HG03460 (cell line): ENCODE data around the gene WDR26.
"Not testable (repeated sequence)": the region's sequence is repeated elsewhere in the genome, so short reads cannot be mapped to it uniquely, and the experiment has no call there.

ENCODE experiments used
- ATAC-seq: cut with Tn5 transposase; IDR thresholded peaks from one replicate; pipeline ENCODE4 v1.9.1; 2021; ENCODE audit not compliant: unreplicated experiment

The WDR26 gene

DNA sequence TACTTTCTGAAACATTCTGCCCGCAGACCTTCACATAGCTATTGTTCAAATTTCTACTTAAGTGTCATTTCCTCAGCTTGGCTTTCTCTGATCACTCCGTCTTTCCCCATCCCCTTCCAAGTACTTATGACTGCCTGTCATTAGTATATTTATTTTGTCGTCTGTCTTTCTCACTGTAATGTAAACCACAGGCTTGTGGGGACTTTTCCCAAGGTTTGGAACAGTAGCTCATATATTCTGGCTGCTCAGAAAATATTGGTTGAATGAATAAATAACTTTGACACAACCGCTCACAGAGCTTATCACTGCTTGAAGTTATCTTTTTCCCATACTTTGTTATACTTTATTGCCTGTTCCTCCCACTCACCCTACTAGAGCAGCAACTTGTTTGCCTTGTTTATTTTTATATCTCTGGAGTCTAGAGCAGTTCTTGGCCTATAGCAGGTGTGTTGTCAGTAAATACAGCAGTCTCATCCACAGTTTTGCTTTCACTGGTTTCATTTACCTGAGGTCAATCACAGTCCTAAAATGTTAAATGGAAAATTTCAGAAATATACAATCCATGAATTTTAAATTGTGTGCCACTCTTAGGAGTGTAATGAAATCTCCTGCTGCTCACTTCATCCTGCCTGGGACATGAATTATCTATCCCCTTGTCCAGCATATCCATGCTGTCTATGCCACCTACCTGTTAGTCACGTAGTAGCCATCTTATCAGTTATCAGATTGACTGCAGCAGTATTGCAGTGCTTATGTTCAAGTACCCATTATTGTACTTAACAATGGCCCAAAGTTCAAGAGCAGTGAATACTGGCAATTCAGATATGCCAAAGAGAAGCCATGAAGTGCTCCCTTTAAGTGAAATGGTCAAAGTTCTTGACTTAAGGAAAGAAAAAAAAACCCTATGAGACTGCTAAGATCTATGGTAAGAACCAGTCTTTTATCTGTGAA is 80.3 kb downstream of the WDR26 start:
- no peak for ATAC-seq

DNA sequence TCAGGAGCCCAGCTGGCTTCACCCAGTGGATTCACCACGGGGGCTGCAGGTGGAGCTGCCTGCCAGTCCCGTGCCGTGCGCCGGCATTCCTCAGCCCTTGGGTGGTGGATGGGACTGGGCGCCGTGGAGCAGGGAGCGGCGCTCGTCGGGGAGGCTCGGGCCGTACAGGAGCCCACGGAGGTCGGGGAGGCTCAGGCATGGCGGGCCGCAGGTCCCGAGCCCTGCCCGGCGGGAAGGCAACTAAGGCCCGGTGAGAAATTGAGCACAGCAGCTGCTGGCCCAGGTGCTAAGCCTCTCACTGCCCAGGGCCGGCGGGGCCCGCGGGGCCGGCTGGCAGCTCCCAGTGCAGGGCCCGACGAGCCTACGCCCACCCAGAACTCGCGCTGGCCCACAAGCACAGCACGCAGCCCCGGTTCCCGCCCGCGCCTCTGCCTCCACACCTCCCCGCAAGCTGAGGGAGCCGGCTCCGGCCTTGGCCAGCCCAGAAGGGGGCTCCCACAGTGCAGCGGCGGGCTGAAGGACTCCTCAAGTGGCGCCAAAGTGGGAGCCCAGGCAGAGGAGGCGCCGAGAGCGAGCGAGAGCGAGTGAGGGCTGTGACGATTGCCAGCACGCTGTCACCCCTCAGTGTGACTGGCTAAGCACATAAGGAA is 82.0 kb downstream of the WDR26 start:
- ATAC-seq, result not testable (repeated sequence)

DNA sequence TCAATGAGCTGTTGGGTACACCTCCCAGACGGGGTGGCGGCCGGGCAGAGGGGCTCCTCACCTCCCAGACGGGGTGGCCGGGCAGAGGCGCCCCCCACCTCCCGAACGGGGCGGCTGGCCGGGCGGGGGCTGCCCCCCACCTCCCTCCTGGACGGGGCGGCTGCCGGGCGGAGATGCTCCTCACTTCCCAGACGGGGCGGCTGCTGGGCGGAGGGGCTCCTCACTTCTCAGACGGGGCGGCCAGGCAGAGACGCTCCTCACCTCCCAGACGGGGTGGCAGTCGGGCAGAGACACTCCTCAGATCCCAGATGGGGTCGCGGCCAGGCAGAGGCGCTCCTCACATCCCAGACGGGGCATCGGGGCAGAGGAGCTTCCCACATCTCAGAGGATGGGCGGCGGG is 84.9 kb downstream of the WDR26 start:
- ATAC-seq, result not testable (repeated sequence)

DNA sequence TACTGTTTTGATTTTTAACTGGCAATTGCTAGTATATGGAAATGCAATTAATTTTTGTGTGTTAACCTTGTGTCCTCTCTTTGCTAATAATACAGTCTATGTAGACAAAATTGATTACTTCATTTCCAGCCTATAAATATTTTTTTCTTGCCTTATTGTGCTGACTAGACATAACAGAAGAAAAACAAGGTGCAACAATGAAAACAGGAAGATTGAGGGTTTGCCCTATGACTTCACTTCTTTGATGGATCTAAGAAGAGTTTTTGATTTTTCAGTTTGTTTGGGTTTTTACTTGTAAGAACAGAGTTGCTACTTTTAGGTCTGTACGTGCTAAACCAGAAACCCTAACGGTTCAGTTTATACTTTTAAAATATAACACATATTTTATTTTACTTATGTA is 86.5 kb downstream of the WDR26 start:
- no peak for ATAC-seq

DNA sequence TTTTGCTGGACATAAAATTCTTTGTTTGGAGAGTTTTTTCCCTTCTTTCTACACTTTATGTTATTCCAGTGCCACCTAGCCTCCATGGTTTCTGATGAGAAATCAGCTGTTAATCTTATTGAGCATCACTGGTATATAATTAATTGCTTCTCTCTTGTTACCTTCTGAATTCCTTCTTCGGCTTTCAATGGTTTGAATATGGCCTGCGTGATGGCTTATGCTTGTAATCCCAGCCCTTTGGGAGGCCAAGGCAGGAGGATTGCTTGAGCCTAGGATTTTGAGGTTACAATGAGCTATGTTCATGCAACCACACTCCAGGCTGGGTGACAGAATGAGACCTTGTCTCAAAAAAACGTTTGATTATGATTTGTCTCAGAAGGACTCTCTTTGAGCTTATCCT is 90.9 kb downstream of the WDR26 start:
- ATAC-seq, result no peak

DNA sequence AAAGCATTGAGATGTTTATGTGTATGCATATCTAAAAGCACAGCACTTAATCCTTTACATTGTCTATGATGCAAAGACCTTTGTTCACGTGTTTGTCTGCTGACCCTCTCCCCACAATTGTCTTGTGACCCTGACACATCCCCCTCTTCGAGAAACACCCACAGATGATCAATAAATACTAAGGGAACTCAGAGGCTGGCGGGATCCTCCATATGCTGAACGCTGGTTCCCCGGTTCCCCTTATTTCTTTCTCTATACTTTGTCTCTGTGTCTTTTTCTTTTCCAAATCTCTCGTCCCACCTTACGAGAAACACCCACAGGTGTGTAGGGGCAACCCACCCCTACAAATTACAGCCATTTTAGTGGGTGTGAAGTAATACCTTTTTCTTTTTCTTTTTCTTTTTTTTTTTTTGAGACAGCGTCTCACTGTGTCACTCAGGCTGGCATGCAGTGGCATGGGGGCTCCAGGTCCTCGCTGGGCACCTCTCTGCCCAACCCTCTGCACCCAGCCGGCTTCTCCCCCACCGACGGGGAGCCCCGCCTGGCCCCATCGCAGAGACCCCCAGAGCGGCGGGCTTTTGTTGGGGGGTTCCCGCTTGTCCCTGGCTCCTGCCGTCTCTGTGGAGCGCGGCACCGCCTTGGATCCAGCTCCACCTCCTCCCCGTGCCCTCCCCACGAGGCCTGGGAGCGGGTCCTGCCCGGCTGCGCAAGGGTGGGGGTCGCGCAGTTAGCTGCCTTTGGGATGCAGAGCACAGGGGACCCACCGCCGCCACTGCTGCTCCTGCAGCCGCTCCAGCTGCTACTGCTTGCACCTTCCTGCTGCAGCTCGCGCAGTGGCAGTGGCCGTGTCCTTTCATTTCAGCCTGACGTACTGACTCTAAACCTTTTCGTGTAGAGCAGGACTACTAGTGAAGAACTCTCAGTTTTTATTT is 93.9 kb downstream of the WDR26 start:
- peak; percentile 81 for ATAC-seq

DNA sequence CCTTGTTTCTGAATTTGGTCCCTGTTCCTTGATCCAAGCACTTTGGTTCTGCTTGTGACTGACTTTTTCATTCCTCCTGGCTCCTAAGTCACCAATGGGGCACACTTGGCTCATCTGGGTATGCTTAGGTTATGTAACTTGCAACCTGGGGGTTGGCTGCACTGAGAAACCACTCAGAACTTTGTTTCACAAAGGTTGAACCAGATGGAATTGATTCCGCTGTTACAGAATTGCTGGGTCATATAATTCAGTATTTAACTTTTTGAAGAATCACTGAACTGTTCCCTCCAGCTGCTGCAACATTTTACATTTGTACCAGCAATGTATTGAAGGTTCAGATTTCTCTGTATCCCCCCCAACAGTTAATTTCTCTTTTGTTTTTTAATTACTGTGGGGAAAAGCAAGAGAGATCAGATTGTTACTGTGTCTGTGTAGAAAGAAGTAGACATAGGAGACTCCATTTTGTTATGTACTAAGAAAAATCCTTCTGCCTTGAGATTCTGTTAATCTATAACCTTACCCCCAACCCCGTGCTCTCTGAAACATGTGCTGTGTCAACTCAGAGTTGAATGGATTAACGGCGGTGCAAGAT is 95.1 kb downstream of the WDR26 start:
- no peak for ATAC-seq

DNA sequence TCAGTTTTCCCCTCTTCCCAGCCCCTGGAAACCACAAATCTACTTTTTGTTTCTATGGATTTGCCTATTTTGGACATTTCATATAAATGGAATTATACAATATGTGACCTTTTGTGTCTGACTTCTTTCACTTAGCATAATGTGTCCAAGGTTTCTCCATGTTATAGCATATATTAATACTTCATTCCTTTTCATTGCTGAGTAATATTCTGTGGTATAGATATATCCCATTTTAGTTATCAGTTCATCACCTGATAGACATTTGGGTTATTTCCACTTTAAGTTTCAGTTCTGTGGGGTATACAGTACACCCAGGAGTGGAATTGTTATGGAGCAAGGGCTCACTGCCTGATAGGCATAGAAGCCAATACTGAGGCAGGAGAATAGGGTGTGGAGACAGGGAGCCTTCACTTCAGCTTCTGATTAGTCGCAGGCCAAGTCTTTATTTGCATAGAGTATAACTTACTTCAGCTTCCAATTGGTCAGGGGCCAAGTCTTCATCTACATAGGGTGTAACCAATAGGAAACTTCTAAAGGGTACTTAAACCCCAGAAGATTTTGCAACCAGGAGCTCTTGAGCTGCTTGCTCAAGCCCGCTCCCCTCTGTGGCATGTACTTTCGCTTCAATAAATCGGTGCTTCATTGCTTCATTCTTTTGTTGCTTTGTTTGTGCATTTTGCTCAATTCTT is 96.3 kb downstream of the WDR26 start:
- no peak for ATAC-seq
